H7 (cell line): ENCODE data around the gene RBM12. TPM values are rescaled to one million over a fixed set of nuclear protein-coding genes. Genes with fewer than 3 reads are reported as not detected.
"Not testable (repeated sequence)": the region's sequence is repeated elsewhere in the genome, so short reads cannot be mapped to it uniquely, and the experiment has no call there.

Source experiments
- DNase-seq: peaks from one replicate; pipeline ENCODE4 v3.0.0; 2012
- H3K27me3 ChIP-seq: 2 replicates; pipeline ENCODE4 v1.6.0; 2011; ENCODE audit warnings: mild to moderate bottlenecking, low read length; ENCODE audit not compliant: control insufficient read depth, insufficient read depth
- H3K36me3 ChIP-seq: replicated peaks from 2 replicates; pipeline ENCODE4 v1.5.1; 2011; ENCODE audit warnings: low read length; ENCODE audit not compliant: control insufficient read depth, insufficient read depth
- H3K4me3 ChIP-seq: 2 replicates; pipeline ENCODE4 v1.5.1; 2011; ENCODE audit warnings: low read depth, mild to moderate bottlenecking, control low read depth, low read length, moderate library complexity; ENCODE audit not compliant: insufficient read depth
- total RNA-seq: library from RNA; depleted of rRNA; stranded (reverse); fragments of >200 nt; shearing (Covaris generic); gene quantifications from 2 replicates; pipeline ENCODE4 v1.2.3, GENCODE V29; 2014

Gene RBM12
- total RNA-seq, 1 experiment from 2014 or later, result 49.5 TPM

- no peak for DNase-seq
- H3K27me3 ChIP-seq, result no peaks in the 10 kb centered on the region
- H3K4me3 ChIP-seq, result no peak overlapping the region
- H3K36me3 ChIP-seq, result peaks cover 32% of the 10 kb centered on the region
These were observed 38.4 kb upstream of the RBM12 start for GRCh38 chr20:35702824-35703695.

DNA sequence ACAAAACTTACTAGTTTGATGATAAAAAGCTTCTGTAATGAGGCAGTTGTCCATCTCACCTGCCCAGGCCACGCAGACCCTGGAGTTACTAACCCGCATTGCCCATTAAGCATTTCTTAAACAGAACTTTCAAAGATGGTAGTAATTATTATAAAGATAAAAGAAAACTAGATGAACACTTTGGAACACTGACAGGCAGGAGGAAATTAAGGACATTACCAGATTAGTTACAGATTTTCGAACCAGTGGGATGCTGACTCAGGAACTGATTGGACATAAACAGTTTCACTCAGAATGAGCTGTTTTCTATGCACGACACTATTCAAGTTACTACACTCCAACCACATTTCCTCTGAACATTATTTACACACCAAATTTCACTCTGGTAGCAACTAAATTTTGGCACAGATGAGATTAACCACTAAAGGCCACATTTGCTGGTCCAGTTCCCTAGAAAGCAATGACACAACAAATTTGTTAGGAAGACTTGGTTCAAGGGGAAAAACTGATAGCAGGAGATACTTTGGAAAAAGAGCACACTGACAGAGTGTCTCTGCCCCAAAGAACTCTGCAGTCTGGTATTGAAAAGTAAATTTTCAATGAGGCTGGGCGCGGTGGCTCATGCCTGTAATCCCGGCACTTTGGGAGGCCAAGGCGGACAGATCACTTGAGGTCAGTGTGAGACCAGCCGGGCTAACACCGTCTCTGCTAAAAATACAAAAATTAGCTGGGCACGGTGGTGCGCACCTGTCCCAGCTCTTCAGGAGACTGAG is 37.5 kb upstream of the RBM12 start:
- DNase-seq, result no peak
- Histone ChIP-seq H3K36me3 (peaks cover 28% of the 10 kb centered on the region), H3K4me3 (no peak overlapping the region)

GRCh38 chr20:35700625-35701148 is 36.0 kb upstream of the RBM12 start:
- no peak for DNase-seq
- peaks cover 23% of the 10 kb centered on the region for H3K36me3 ChIP-seq
- H3K4me3 ChIP-seq, result no peak overlapping the region
- no peaks in the 10 kb centered on the region for H3K27me3 ChIP-seq

More for the DNA sequence above, 37.5 kb upstream of the RBM12 start:
- no peaks in the 10 kb centered on the region for H3K27me3 ChIP-seq

DNA sequence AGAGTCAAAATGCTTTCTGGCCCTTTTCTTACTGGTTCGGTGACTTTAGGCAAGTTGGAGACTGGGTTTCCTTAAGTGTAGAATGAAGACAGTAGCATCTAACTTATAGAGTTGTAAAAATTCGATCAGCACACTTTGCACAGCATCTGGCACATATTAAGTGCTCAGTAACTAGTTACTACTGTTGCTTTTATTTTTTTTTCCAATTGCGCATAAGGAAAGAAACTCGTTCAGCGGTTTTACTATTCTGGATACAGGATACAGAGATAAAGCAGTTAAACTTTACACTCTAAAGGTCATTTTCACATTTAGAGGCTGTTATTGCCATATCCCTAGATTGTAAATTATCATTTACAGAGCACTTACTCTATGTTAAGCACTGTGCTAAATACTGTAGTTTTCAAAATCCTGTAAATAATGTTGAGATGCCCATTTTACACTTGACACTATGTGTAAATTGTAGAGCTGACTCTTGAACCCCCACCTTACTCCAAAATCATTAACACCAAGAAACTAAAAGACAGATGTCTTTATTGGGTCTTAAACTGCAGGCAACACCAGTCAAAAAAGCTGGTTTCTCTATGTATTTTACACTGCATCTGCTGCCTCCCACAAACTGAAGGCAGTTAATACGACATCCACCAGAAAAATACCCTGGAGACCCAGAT is 35.4 kb upstream of the RBM12 start:
- peak; percentile 17 for DNase-seq
- H3K36me3 ChIP-seq, result peaks cover 19% of the 10 kb centered on the region
- no peaks in the 10 kb centered on the region for H3K27me3 ChIP-seq
- peak overlapping the region; percentile 98 for H3K4me3 ChIP-seq

DNA sequence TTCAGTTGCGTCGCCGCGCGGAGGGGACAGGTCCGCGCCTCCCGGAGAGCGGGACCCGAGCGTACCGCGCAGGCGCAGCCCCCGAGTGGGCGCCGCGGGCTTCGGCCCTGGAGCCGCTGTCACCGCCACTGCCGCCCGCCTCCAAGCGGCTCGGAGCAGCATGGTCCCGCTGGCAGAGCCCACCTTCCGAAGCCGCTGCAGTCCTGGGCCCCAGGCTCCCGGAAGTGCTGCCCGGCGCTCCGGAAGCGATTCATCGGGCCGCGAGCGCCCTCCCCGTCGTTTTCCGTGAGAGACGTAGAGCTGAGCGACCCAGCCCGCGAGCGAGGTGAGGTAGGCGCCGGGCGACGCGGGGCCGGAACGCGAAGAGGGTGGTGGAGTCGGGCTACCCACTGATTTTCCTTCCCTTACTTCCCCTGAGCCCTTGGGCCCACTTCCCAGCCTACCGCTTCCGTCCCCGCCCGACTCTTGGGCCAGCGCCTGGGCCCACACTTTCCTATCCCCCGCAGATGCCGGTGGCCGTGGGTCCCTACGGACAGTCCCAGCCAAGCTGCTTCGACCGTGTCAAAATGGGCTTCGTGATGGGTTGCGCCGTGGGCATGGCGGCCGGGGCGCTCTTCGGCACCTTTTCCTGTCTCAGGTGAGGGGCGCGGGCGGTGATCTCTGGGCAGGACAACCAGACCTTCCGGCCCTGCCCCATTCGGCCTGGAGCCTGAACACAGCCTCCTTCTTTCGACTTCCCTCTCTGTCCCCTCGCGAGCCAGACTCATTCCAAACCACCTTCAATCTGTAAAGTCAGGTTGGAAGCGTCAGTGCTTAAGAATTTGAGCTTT is 34.6 kb upstream of the RBM12 start, which contains the start of the genes NFS1 and ROMO1:
Gene NFS1 (minus strand): TSS at position 226 of the 830 bp plus-strand sequence. CDS start 64 bp downstream, at position 162.
Gene ROMO1 (plus strand): TSS at position 279 of the 830 bp plus-strand sequence. CDS start 228 bp downstream, at position 507.
- H3K27me3 ChIP-seq, result no peaks in the 10 kb centered on the region
- peaks cover 12% of the 10 kb centered on the region for H3K36me3 ChIP-seq
- DNase-seq, result peak; percentile 96
- peak within 1 kb of the TSS; percentile 98 for H3K4me3 ChIP-seq

- Histone ChIP-seq H3K27me3 (no peaks in the 10 kb centered on the region), H3K36me3 (peaks cover 6% of the 10 kb centered on the region), H3K4me3 (peak overlapping the region; percentile 98)
- peak; percentile 34 for DNase-seq
These were observed 33.8 kb upstream of the RBM12 start for GRCh38 chr20:35698298-35699126.

DNA sequence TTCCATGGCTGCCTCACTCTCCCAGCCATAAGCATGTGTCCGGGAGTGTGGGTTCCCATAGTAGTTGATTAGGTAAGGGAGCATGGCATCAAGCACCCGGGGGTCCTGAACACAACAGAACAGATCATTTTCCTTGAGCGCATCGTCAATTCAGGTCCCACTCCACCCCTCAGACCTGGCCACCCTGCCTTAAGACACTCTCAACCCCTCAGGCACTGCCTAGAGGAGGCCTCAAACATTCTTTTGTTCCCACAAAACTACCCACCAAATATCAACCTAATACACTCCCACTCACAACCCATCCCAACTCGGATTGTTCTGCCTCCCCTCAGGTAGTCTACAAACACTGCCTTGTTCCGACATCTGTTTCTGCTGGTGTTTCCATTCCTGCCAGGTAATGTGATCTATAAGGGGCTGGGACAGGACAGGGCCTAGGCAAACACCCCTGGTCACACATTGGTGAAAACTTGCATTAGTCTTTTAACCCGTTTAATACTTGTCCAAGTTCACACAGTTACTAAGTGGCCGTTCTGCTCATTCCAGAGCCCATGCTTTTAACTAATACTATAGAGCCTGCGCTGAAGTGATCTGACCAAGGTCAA is 33.1 kb upstream of the RBM12 start:
- no peak for DNase-seq
- Histone ChIP-seq H3K4me3 (no peak overlapping the region), H3K36me3 (peaks cover 6% of the 10 kb centered on the region), H3K27me3 (no peaks in the 10 kb centered on the region)

GRCh38 chr20:35695978-35696377 is 31.3 kb upstream of the RBM12 start:
- no peak overlapping the region for H3K4me3 ChIP-seq
- H3K36me3 ChIP-seq, result peaks cover 6% of the 10 kb centered on the region
- H3K27me3 ChIP-seq, result no peaks in the 10 kb centered on the region
- DNase-seq, result no peak

- DNase-seq, result no peak
- Histone ChIP-seq H3K4me3 (no peak overlapping the region), H3K27me3 (no peaks in the 10 kb centered on the region), H3K36me3 (peaks cover 6% of the 10 kb centered on the region)
These were observed 30.6 kb upstream of the RBM12 start for GRCh38 chr20:35695245-35695749.

DNA sequence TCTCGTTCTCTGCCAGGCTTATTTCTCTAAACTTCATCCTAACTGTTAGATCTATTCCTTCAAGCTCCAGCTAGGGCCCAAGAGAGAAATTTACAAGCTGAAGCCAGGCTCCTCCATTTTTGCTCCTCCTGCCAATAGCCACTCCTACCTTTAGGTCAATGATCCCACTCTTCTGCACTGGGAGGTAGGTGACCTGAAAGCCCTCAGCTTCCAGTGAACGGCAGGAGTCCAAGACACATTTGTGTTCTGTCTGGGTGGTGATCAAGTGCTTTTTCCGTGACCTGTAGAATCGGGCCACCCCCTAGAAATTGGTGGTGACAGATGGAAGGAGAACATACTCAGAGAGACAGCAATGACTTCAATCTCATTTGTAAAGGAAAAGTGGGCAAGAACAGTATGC is 25.6 kb upstream of the RBM12 start:
- H3K27me3 ChIP-seq, result no peaks in the 10 kb centered on the region
- peaks cover 9% of the 10 kb centered on the region for H3K36me3 ChIP-seq
- H3K4me3 ChIP-seq, result no peak overlapping the region
- DNase-seq, result no peak

DNA sequence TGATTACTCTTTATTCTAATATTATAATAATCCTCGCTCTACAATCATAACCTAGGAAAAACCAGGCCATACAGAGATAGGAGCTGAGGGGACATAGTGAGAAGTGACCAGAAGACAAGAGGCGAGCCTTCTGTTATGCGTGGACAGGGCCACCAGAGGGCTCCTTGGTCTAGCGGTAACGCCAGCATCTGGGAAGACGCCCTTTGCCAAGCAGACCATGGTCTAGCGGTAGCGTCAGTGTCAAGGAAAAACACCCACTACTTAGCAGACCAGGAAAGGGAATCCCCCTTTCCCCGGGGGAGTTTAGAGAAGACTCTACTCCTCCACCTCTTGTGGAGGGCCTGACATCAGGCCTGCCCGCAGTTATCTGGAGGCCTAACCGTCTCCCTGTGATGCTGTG is 22.2 kb upstream of the RBM12 start:
- not testable (repeated sequence) for H3K27me3 ChIP-seq, H3K36me3 ChIP-seq, DNase-seq, H3K4me3 ChIP-seq

DNA sequence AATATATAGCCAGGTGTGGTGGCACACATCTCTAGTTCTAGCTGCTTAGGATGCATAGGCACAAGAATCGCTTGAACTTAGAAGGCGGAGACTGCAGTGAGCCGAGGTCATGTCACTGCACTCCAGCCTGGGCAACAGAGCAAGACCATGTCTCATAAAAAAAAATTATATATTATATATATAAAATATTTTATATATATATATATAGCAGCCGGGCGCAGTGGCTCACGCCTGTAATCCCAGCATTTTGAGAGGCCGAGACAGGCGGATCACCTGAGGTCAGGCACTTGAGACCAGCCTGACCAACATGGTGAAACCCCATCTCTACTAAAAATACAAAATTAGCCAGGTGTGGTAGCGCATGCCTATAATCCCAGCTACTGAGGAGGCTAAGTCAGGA is 20.7 kb upstream of the RBM12 start:
- H3K4me3 ChIP-seq, H3K36me3 ChIP-seq, H3K27me3 ChIP-seq, DNase-seq: not testable (repeated sequence)
